Measurements from ENCODE around the gene LRFN3.
"Not testable (repeated sequence)": the region's sequence is repeated elsewhere in the genome, so short reads cannot be mapped to it uniquely, and the experiment has no call there.

DNA sequence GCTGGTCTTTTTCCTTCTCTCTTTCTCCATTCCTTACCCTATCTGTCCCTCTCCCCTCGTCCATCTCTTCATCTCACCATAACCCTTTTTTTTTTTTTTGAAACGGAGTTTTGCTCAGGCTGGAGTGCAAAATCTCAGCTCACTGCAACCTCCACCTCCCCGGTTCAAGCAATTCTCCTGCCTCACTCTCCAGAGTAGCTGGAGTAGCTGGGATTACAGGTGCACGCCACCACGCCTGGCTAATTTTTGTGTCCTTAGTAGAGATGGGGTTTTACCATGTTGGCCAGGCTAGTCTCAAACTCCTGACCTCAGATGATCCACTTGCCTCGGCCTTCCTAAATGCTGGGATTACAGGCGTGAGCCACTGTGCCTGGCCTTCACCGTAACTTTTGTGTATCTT is 21.2 kb downstream of the LRFN3 start:
- not testable (repeated sequence) for TF ChIP-seq POLR2AphosphoS5 (IDR thresholded peaks at IDR 0.05; ENCODE audit: low read depth); GABPA (IDR thresholded peaks at IDR 0.05; ENCODE audit: low read depth); SPI1 (IDR thresholded peaks at IDR 0.05; ENCODE audit: borderline replicate concordance, low read depth)
- TF ChIP-seq, protein P1, sequence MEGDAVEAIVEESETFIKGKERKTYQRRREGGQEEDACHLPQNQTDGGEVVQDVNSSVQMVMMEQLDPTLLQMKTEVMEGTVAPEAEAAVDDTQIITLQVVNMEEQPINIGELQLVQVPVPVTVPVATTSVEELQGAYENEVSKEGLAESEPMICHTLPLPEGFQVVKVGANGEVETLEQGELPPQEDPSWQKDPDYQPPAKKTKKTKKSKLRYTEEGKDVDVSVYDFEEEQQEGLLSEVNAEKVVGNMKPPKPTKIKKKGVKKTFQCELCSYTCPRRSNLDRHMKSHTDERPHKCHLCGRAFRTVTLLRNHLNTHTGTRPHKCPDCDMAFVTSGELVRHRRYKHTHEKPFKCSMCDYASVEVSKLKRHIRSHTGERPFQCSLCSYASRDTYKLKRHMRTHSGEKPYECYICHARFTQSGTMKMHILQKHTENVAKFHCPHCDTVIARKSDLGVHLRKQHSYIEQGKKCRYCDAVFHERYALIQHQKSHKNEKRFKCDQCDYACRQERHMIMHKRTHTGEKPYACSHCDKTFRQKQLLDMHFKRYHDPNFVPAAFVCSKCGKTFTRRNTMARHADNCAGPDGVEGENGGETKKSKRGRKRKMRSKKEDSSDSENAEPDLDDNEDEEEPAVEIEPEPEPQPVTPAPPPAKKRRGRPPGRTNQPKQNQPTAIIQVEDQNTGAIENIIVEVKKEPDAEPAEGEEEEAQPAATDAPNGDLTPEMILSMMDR (IDR thresholded peaks at IDR 0.05; ENCODE audit: insufficient read depth, low read length), result not testable (repeated sequence)
- TF ChIP-seq, protein P2, sequence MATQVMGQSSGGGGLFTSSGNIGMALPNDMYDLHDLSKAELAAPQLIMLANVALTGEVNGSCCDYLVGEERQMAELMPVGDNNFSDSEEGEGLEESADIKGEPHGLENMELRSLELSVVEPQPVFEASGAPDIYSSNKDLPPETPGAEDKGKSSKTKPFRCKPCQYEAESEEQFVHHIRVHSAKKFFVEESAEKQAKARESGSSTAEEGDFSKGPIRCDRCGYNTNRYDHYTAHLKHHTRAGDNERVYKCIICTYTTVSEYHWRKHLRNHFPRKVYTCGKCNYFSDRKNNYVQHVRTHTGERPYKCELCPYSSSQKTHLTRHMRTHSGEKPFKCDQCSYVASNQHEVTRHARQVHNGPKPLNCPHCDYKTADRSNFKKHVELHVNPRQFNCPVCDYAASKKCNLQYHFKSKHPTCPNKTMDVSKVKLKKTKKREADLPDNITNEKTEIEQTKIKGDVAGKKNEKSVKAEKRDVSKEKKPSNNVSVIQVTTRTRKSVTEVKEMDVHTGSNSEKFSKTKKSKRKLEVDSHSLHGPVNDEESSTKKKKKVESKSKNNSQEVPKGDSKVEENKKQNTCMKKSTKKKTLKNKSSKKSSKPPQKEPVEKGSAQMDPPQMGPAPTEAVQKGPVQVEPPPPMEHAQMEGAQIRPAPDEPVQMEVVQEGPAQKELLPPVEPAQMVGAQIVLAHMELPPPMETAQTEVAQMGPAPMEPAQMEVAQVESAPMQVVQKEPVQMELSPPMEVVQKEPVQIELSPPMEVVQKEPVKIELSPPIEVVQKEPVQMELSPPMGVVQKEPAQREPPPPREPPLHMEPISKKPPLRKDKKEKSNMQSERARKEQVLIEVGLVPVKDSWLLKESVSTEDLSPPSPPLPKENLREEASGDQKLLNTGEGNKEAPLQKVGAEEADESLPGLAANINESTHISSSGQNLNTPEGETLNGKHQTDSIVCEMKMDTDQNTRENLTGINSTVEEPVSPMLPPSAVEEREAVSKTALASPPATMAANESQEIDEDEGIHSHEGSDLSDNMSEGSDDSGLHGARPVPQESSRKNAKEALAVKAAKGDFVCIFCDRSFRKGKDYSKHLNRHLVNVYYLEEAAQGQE (IDR thresholded peaks at IDR 0.05; ENCODE audit: insufficient replicate concordance, low read depth), result not testable (repeated sequence)
